GM21528 (cell line): ENCODE results near the gene DHRS1.

Experiments
- ATAC-seq: cut with Tn5 transposase; IDR thresholded peaks from one replicate; pipeline ENCODE4 v1.9.1; 2021; ENCODE audit warnings: mild to moderate bottlenecking, moderate library complexity; ENCODE audit not compliant: unreplicated experiment, low FRiP score

Gene DHRS1

GRCh38 chr14:24299255-24300191, at the start of gene DHRS1, which contains the start of gene NOP9:
TSS of gene DHRS1 (minus strand) at chr14:24299780. CDS start at chr14:24299106, 674 bp downstream.
TSS of gene NOP9 (plus strand) at chr14:24299850. CDS start at chr14:24299955, 105 bp downstream.
- peak; percentile 75 for ATAC-seq

- ATAC-seq: no peak
Measured at GRCh38 chr14:24348186-24348585, 48.6 kb upstream of the DHRS1 start.

GRCh38 chr14:24347134-24347533, 47.6 kb upstream of the DHRS1 start:
- ATAC-seq: no peak

GRCh38 chr14:24343795-24344660, 44.4 kb upstream of the DHRS1 start:
- ATAC-seq: no peak

GRCh38 chr14:24342889-24343288, 43.3 kb upstream of the DHRS1 start:
- no peak for ATAC-seq

GRCh38 chr14:24340606-24341005, 41.0 kb upstream of the DHRS1 start:
- ATAC-seq: no peak

GRCh38 chr14:24339284-24340151, 39.9 kb upstream of the DHRS1 start, which contains the start of gene RIPK3:
TSS of gene RIPK3 (minus strand) at chr14:24339991. CDS start at chr14:24339826, 165 bp downstream.
- peak; percentile 88 for ATAC-seq

GRCh38 chr14:24338843-24339242, 39.3 kb upstream of the DHRS1 start:
- no peak for ATAC-seq

GRCh38 chr14:24337824-24338175, 38.2 kb upstream of the DHRS1 start:
- ATAC-seq: no peak

- no peak for ATAC-seq
Measured at GRCh38 chr14:24337144-24337823, 37.7 kb upstream of the DHRS1 start.

- no peak for ATAC-seq
Measured at GRCh38 chr14:24335461-24336171, 36.0 kb upstream of the DHRS1 start.

- ATAC-seq: no peak
Measured at GRCh38 chr14:24334431-24335291, 35.1 kb upstream of the DHRS1 start, which contains the start of gene ADCY4. TSS of gene ADCY4 (minus strand) at chr14:24335071. CDS start at chr14:24334652, 419 bp downstream.

- peak; percentile 69 for ATAC-seq
Measured at GRCh38 chr14:24332268-24332993, 32.9 kb upstream of the DHRS1 start.

GRCh38 chr14:24331731-24332267, 32.2 kb upstream of the DHRS1 start:
- no peak for ATAC-seq

GRCh38 chr14:24330973-24331674, 31.5 kb upstream of the DHRS1 start:
- ATAC-seq: no peak

GRCh38 chr14:24329736-24330135, 30.2 kb upstream of the DHRS1 start:
- ATAC-seq: no peak
